ENCODE data around the gene NRF1.
"Not testable (repeated sequence)": the region's sequence is repeated elsewhere in the genome, so short reads cannot be mapped to it uniquely, and the experiment has no call there.

Gene NRF1

GRCh38 chr7:129634361-129635034 lies 23.0 kb downstream of the NRF1 start:
- H3K27me3 ChIP-seq (replicated peaks; ENCODE audit: control insufficient read depth, insufficient read depth, low read length), result no peaks in the 10 kb centered on the region
- no peaks in the 10 kb centered on the region for H3K36me3 ChIP-seq (ENCODE audit: control insufficient read depth, insufficient read depth, low read length, severe bottlenecking)
- no peaks in the 10 kb centered on the region for H3K4me1 ChIP-seq (ENCODE audit: control insufficient read depth, insufficient read depth, low read length)
- no peaks in the 10 kb centered on the region for H3K9me3 ChIP-seq (ENCODE audit: control insufficient read depth, low read length)
- no peak for DNase-seq (ENCODE audit: low read depth)
- H3K9ac ChIP-seq (ENCODE audit: low read length), result no peak overlapping the region
- no peak overlapping the region for H3K4me3 ChIP-seq (ENCODE audit: low read length)

- no peak overlapping the region for H3K4me3 ChIP-seq (ENCODE audit: low read length)
- no peaks in the 10 kb centered on the region for H3K27me3 ChIP-seq (replicated peaks; ENCODE audit: control insufficient read depth, insufficient read depth, low read length)
- H3K9ac ChIP-seq (ENCODE audit: low read length), result no peak overlapping the region
- no peaks in the 10 kb centered on the region for H3K4me1 ChIP-seq (ENCODE audit: control insufficient read depth, insufficient read depth, low read length)
- H3K9me3 ChIP-seq (ENCODE audit: control insufficient read depth, low read length), result no peaks in the 10 kb centered on the region
- DNase-seq (ENCODE audit: low read depth), result peak; percentile 85
- H3K36me3 ChIP-seq (ENCODE audit: control insufficient read depth, insufficient read depth, low read length, severe bottlenecking), result no peaks in the 10 kb centered on the region
Measured at GRCh38 chr7:129635300-129636029, 23.9 kb downstream of the NRF1 start.

GRCh38 chr7:129636030-129636550 lies 24.6 kb downstream of the NRF1 start:
- not testable (repeated sequence) for H3K4me1 ChIP-seq (ENCODE audit: control insufficient read depth, insufficient read depth, low read length); H3K36me3 ChIP-seq (ENCODE audit: control insufficient read depth, insufficient read depth, low read length, severe bottlenecking); H3K4me3 ChIP-seq (ENCODE audit: low read length); H3K9ac ChIP-seq (ENCODE audit: low read length); DNase-seq (ENCODE audit: low read depth); H3K9me3 ChIP-seq (ENCODE audit: control insufficient read depth, low read length); H3K27me3 ChIP-seq (replicated peaks; ENCODE audit: control insufficient read depth, insufficient read depth, low read length)

GRCh38 chr7:129636641-129637040 lies 25.1 kb downstream of the NRF1 start:
- H3K4me3 ChIP-seq (ENCODE audit: low read length), result no peak overlapping the region
- H3K4me1 ChIP-seq (ENCODE audit: control insufficient read depth, insufficient read depth, low read length), result no peaks in the 10 kb centered on the region
- no peaks in the 10 kb centered on the region for H3K27me3 ChIP-seq (replicated peaks; ENCODE audit: control insufficient read depth, insufficient read depth, low read length)
- H3K36me3 ChIP-seq (ENCODE audit: control insufficient read depth, insufficient read depth, low read length, severe bottlenecking), result no peaks in the 10 kb centered on the region
- no peak for DNase-seq (ENCODE audit: low read depth)
- no peak overlapping the region for H3K9ac ChIP-seq (ENCODE audit: low read length)
- no peaks in the 10 kb centered on the region for H3K9me3 ChIP-seq (ENCODE audit: control insufficient read depth, low read length)

- Histone ChIP-seq H3K36me3 (ENCODE audit: control insufficient read depth, insufficient read depth, low read length, severe bottlenecking) (no peaks in the 10 kb centered on the region), H3K9me3 (ENCODE audit: control insufficient read depth, low read length) (no peaks in the 10 kb centered on the region), H3K27me3 (replicated peaks; ENCODE audit: control insufficient read depth, insufficient read depth, low read length) (no peaks in the 10 kb centered on the region), H3K4me1 (ENCODE audit: control insufficient read depth, insufficient read depth, low read length) (no peaks in the 10 kb centered on the region), H3K4me3 (ENCODE audit: low read length) (no peak overlapping the region), H3K9ac (ENCODE audit: low read length) (no peak overlapping the region)
- DNase-seq (ENCODE audit: low read depth), result no peak
Measured at GRCh38 chr7:129640400-129640799, 28.9 kb downstream of the NRF1 start.

GRCh38 chr7:129642871-129643549 lies 31.5 kb downstream of the NRF1 start:
- no peak overlapping the region for H3K9ac ChIP-seq (ENCODE audit: low read length)
- H3K36me3 ChIP-seq (ENCODE audit: control insufficient read depth, insufficient read depth, low read length, severe bottlenecking), result no peaks in the 10 kb centered on the region
- H3K27me3 ChIP-seq (replicated peaks; ENCODE audit: control insufficient read depth, insufficient read depth, low read length), result no peaks in the 10 kb centered on the region
- no peak overlapping the region for H3K4me3 ChIP-seq (ENCODE audit: low read length)
- no peaks in the 10 kb centered on the region for H3K9me3 ChIP-seq (ENCODE audit: control insufficient read depth, low read length)
- H3K4me1 ChIP-seq (ENCODE audit: control insufficient read depth, insufficient read depth, low read length), result no peaks in the 10 kb centered on the region
- peak; percentile 6 for DNase-seq (ENCODE audit: low read depth)

- Histone ChIP-seq H3K4me3 (ENCODE audit: low read length) (no peak overlapping the region), H3K27me3 (replicated peaks; ENCODE audit: control insufficient read depth, insufficient read depth, low read length) (no peaks in the 10 kb centered on the region), H3K9me3 (ENCODE audit: control insufficient read depth, low read length) (no peaks in the 10 kb centered on the region), H3K4me1 (ENCODE audit: control insufficient read depth, insufficient read depth, low read length) (no peaks in the 10 kb centered on the region), H3K36me3 (ENCODE audit: control insufficient read depth, insufficient read depth, low read length, severe bottlenecking) (no peaks in the 10 kb centered on the region), H3K9ac (ENCODE audit: low read length) (no peak overlapping the region)
- no peak for DNase-seq (ENCODE audit: low read depth)
Measured at GRCh38 chr7:129643550-129644170, 32.1 kb downstream of the NRF1 start.

- no peaks in the 10 kb centered on the region for H3K4me1 ChIP-seq (ENCODE audit: control insufficient read depth, insufficient read depth, low read length)
- H3K36me3 ChIP-seq (ENCODE audit: control insufficient read depth, insufficient read depth, low read length, severe bottlenecking), result no peaks in the 10 kb centered on the region
- no peak overlapping the region for H3K9ac ChIP-seq (ENCODE audit: low read length)
- no peaks in the 10 kb centered on the region for H3K27me3 ChIP-seq (replicated peaks; ENCODE audit: control insufficient read depth, insufficient read depth, low read length)
- peak; percentile 83 for DNase-seq (ENCODE audit: low read depth)
- no peaks in the 10 kb centered on the region for H3K9me3 ChIP-seq (ENCODE audit: control insufficient read depth, low read length)
- no peak overlapping the region for H3K4me3 ChIP-seq (ENCODE audit: low read length)
Measured at GRCh38 chr7:129644634-129645230, 33.2 kb downstream of the NRF1 start.

- DNase-seq (ENCODE audit: low read depth), result peak; percentile 18
- no peak overlapping the region for H3K9ac ChIP-seq (ENCODE audit: low read length)
- H3K4me3 ChIP-seq (ENCODE audit: low read length), result no peak overlapping the region
- peaks cover 7% of the 10 kb centered on the region for H3K4me1 ChIP-seq (ENCODE audit: control insufficient read depth, insufficient read depth, low read length)
- no peaks in the 10 kb centered on the region for H3K9me3 ChIP-seq (ENCODE audit: control insufficient read depth, low read length)
- H3K27me3 ChIP-seq (replicated peaks; ENCODE audit: control insufficient read depth, insufficient read depth, low read length), result no peaks in the 10 kb centered on the region
- no peaks in the 10 kb centered on the region for H3K36me3 ChIP-seq (ENCODE audit: control insufficient read depth, insufficient read depth, low read length, severe bottlenecking)
Measured at GRCh38 chr7:129646369-129647021, 35.0 kb downstream of the NRF1 start.

GRCh38 chr7:129649128-129649690 lies 37.7 kb downstream of the NRF1 start:
- DNase-seq (ENCODE audit: low read depth), result no peak
- H3K9ac ChIP-seq (ENCODE audit: low read length), result no peak overlapping the region
- H3K9me3 ChIP-seq (ENCODE audit: control insufficient read depth, low read length), result no peaks in the 10 kb centered on the region
- no peaks in the 10 kb centered on the region for H3K36me3 ChIP-seq (ENCODE audit: control insufficient read depth, insufficient read depth, low read length, severe bottlenecking)
- H3K4me1 ChIP-seq (ENCODE audit: control insufficient read depth, insufficient read depth, low read length), result peaks cover 7% of the 10 kb centered on the region
- no peaks in the 10 kb centered on the region for H3K27me3 ChIP-seq (replicated peaks; ENCODE audit: control insufficient read depth, insufficient read depth, low read length)
- no peak overlapping the region for H3K4me3 ChIP-seq (ENCODE audit: low read length)

Data from adipocyte (in vitro differentiated cells).